Uterus (tissue), 2 donors: ENCODE data around the gene CA4.
"Not testable (repeated sequence)": the region's sequence is repeated elsewhere in the genome, so short reads cannot be mapped to it uniquely, and the experiment has no call there.

Source experiments
- POLR2A ChIP-seq, 2 donors: fragments of 450-650 bp; IDR thresholded peaks; one replicate each; pipeline ENCODE4 v1.6.1; 2016; ENCODE audit warnings: antibody characterized with exemption in 2 of 2, mild to moderate bottlenecking in 1 of 2, moderate library complexity in 1 of 2
- TF ChIP-seq, protein P1 (sequence below), 4 experiments: fragments of 200-600 bp in 2 of 4; fragments of 450-650 bp in 2 of 4; sonication (generic) in 2 of 4; IDR thresholded peaks; one replicate each; pipeline ENCODE4 v1.5.1; 2016 to 2019; ENCODE audit warnings: antibody characterized with exemption in 4 of 4, mild to moderate bottlenecking in 2 of 4, moderate library complexity in 1 of 4

DNA sequence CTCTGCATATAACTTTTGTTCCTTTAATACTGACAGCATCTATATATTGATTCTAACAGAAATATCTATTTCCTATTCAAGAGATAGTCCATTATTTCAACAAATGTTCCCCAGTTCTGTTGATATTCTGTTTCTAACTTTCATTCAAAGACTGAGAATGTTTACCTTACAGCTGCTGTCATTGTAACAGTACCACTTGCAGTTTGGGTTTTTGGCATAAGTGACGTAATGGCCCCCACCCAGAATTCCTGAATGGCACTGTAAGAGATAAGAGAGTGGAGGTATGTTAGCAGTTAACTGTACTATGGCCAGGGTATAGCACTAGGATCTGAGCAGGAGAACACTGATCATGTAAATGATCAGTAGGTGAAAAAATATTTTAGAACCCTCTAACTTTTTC lies 30.6 kb downstream of the CA4 start:
- TF ChIP-seq, protein P1, sequence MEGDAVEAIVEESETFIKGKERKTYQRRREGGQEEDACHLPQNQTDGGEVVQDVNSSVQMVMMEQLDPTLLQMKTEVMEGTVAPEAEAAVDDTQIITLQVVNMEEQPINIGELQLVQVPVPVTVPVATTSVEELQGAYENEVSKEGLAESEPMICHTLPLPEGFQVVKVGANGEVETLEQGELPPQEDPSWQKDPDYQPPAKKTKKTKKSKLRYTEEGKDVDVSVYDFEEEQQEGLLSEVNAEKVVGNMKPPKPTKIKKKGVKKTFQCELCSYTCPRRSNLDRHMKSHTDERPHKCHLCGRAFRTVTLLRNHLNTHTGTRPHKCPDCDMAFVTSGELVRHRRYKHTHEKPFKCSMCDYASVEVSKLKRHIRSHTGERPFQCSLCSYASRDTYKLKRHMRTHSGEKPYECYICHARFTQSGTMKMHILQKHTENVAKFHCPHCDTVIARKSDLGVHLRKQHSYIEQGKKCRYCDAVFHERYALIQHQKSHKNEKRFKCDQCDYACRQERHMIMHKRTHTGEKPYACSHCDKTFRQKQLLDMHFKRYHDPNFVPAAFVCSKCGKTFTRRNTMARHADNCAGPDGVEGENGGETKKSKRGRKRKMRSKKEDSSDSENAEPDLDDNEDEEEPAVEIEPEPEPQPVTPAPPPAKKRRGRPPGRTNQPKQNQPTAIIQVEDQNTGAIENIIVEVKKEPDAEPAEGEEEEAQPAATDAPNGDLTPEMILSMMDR (IDR thresholded peaks at IDR 0.05), result not testable (repeated sequence)
- not testable (repeated sequence) for TF ChIP-seq POLR2A (IDR thresholded peaks at IDR 0.05)
